NCI-H2081 (cell line): Measurements from ENCODE around the gene FBXO2.

Source experiments
- DNase-seq, 2 experiments: peaks; one replicate each; lab custom pipeline; 2025; lab: John Stamatoyannopoulos, UW

Gene FBXO2

DNA sequence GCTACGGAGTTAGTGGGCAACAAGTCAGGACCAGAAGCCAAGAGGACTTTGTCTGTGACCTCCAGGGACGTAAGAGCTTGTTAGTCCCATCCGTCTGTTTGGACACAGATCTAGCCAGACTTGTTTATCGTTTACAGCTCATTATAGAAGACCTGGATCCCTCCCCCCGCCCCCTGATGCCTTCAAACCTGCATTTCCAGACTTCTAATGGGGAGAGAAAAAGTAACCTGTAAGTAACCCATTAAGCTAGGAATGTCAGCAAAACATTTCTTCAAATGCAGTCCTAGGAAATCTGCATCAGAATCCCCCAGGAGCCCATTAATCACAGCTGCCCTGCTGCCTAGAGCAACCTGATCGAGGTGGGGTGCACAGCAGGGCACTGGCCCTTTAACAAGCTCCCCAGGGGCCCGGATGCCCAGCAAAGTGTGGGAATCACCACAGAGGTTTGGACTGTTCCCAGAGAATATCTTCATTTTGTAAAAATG, 28.1 kb upstream of the FBXO2 start:
- DNase-seq = no peak

DNA sequence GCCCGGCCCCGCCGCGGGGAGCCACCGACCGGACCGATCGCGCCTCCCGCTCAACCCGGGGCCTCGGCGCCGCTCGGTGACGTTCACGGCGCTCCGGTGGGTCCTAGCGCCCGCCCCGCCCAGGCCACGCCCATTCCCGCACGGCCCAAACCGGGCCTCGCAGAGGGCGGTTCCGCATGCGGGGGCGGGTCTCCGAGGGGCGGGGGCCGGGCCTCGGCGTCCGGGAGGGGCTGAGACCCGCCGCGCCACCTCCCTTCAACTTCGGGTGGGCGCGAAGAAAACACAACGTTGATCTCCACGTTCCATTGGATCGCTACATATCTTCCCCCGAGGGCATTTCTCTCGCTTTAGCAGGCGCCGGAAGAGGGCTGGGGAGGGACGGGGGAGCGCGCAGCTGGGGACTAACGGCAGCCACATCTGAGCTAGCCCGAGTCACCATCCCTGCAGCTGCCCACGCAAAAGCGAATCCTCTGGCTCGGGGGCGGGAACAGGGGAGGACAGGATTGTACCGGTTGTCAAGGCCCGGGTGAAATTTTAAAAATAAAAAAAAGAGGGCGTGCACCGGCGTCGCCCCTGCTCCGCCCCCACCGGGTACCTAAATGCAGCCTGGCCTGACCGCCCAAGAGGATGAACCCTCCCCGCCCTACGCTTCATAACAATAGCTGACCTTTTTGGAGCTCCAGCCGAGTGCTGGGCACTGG, 27.0 kb upstream of the FBXO2 start, which contains the start of gene MAD2L2:
Gene MAD2L2, minus strand, starts transcription at position 78 of the 701 bp plus-strand sequence. CDS start 547 bp downstream, outside the sequence.
- peak; percentile 85 to 90 for DNase-seq

DNA sequence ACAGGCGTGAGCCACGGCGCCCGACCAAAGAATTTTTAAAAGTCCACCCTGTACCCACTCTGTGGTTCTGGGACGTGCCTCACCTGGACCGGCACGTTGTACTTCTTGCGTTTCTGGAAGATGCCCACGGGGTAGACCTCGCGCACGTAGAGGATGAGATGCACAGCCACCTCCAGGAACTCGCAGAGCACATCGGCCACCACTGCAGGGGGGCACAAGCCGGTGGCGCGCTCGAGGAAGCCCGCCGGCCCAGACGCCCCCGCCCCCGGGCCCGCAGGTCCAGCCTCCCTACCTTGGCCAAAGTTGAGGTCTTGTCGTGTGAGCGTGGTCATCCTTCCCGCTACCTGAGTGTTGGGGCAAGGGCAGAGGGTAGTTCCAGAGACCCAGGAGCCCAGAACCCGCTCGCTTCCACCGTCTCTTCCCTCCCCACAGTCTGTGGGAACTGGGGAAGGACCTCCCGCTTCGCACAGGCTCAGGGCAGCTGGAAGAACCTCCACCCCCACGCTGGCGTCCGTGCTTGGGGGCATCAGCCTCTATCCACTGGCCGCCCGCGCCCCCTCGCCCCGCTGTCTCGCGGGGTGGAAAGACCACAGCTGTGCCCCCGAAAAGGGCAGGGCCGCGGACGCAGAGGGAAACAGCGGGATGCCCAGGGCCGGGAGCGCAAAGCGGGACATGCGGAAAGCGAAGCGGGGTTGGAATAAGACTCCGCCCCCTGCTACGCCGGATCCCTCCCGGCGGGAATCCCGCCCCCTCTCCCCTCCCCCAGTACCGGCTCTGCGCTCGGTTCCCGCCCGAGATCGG, 26.2 kb upstream of the FBXO2 start:
- peak in 1 of 2 experiments; percentile 53 for DNase-seq

DNA sequence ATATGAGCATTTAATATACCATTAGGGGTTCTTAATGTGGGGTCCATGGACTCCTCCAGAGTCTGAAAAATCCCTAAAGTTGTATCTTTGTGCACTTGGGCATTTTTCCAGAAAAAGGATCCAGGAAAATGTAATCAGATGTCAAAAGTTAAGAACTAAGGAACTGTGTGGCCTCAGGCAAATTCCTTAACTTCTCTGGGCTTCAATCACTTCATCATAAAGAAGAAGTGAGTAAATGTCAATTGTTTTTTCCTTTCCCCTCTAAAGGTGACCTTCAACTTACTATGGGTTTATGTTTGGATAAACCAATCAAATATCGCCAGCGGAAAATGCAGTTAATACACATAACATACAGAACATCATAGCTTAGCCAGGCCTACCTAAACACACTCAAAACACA, 24.2 kb upstream of the FBXO2 start:
- DNase-seq = no peak

DNA sequence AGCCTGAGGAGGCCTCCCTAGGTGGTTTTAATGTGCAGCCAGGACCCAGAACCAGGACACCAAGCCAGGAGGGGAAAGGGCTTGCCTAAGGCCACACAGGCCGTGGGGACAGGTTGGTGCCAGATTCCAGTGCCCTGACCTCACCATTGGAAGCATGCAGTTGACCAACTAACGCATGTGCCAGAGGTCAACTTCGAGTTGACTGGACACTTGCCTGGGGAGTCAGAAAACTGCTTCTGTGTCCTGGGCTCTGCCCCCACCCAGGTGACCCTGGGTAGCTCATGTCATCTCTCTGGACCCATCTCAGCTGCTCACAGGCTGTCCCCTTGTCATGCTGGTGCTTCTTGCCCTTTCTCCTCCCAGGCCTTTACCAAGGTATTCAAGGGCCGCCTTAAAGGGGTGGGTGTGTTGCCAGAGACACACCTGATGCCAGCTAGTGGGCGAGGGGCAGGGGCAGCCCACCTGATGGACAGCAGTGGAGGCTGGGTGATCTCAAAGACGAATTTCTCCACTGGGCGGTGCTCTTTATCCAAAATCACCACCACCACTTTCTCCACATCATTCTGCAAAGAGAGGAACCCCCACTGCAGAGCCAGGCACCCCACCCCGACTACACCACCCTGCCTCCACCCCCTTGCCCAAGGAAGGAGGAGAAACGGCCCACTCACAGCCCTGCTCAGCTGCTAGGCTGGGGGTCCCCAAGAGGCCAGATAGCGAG, 22.3 kb upstream of the FBXO2 start:
- DNase-seq = no peak

DNA sequence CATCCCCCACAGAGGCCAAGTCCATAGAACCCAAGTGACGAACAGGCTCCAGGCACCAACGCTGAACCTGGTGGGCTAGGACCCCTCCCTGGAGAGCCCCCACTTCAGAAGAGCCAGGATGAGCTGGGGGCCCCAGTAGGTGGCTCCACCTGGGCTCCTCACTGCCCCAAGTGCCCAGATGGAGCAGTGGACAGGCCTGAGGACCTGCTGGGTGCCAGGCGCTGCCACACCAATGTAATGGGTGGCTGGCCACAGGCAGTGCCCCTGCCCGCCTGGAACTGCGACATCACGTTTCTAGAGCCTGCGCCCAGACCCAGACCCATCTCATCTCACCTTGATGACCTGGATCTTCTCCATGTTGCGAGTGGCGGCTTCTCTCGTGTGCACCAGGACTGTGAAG, 21.1 kb upstream of the FBXO2 start:
- no peak for DNase-seq

DNA sequence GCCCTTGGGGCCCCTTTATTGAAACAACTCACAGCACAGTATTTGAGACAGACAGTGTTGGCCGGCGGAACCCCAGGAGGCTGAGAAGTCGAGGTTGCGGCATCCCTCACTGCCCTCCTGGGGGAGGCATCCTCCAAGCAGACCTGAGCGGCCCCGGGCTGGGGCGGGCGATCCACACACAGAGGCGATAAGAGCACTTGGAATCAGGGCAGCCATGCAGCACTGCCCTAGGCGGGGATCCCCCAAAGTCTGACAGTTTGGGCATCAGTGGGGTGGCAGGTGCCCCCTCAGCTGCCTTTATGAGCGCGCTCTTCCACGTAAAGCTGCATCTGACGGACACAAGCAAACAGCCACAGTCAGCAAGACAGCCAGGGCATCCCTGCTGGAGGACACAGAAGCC, 20.3 kb upstream of the FBXO2 start:
- DNase-seq = no peak

DNA sequence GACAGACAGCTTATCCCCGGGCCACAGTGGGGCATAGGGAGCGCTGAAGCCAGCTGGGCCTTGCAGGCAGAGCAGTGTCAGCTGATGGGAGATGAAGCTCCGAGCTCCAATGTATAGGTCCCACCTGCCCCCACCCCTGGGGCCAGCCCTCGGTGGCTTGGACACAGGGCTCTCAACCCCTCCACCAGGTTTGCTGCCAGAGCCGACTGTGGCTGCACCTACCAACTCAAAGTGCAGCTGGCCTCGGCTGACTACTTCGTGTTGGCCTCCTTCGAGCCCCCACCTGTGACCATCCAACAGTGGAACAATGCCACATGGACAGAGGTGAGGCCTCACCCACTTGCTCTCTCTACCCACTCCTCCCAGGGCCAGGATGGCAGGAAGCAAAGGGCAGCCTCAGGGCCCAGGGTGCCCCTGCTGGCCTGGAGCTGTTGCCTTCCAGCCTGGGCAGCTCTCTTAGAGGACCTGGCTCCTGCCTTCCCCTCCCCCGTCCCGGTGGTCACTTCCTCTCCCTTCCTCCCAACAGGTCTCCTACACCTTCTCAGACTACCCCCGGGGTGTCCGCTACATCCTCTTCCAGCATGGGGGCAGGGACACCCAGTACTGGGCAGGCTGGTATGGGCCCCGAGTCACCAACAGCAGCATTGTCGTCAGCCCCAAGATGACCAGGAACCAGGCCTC, 19.0 kb upstream of the FBXO2 start:
- DNase-seq = no peak

DNA sequence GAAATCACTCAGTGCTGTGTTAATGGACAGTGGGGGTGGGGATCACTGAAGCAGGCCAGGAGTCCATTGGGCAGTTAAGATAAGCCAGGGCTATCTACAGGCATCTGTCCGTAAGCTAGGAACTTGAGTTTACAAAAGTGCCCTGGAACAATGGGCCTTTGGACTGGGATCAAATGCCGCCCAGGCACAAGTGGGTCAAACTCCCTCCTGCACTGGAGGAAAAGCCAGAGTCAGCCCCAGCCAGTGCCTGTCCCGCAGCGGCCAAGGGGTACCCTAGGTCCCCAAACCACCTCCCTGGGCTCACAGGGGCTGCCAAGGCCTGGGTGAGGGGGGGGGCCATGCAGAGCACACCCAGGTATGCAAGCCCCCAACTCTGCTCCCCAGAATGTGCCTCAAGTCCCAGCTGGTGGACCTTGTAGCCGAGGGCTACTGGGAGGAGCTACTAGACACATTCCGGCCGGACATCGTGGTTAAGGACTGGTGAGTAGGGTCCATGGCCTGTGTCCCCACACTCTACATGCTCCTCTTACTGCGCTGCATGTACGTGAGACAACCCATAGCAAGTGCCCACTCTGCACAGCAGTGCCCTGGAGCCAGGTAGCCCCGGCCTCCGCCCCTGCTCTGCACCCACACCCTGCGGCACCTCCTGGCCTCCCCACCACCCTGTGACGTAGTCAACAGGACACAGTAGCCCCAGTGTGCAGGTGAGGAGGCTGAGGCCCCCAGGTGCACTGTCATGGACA, 17.5 kb upstream of the FBXO2 start:
- no peak for DNase-seq

DNA sequence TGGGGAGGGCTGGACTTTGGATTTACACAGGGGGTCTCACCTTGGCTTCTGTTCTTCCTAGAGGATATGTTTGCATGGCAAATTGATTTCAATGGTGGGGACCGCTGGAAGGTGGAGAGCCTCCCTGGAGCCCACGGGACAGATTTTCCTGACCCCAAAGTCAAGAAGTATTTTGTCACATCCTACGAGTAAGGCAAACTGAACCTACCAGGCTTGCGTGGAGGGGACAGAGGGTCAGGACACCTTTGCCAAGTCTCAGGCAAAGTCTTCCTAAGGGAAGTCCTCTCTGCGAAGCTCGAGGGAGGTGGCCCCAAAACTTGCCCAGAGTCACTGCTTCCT, 16.9 kb upstream of the FBXO2 start:
- no peak for DNase-seq

DNA sequence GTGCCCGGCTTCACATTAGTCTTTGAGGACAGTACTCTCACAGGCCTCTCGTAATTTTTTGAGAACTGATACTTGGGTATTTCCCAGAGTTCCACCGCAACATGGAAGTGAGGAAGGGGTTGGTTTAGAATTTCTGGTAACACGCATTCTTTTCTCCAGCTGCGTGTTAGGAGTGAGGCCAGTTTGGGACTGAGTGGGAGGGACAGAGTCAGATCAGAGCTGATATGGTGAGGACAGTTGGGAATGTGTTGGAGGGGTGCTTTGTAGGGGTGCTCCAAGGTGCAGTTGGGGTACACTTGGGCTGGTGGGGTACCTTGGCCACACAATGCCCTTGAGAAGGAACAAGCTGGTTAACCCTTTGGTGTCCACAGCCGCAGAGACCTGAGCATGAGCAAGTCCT, 16.5 kb upstream of the FBXO2 start:
- no peak for DNase-seq

DNA sequence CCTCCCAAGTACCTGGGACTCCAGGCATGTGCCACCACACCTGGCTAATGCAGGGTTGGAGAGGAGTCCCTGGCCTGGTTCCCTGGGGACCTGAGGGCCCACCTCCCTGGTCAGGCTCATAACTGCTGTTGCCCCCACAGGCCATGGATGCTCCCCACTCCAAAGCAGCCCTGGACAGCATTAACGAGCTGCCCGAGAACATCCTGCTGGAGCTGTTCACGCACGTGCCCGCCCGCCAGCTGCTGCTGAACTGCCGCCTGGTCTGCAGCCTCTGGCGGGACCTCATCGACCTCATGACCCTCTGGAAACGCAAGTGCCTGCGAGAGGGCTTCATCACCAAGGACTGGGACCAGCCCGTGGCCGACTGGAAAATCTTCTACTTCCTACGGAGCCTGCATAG, 14.3 kb upstream of the FBXO2 start:
- no peak for DNase-seq

DNA sequence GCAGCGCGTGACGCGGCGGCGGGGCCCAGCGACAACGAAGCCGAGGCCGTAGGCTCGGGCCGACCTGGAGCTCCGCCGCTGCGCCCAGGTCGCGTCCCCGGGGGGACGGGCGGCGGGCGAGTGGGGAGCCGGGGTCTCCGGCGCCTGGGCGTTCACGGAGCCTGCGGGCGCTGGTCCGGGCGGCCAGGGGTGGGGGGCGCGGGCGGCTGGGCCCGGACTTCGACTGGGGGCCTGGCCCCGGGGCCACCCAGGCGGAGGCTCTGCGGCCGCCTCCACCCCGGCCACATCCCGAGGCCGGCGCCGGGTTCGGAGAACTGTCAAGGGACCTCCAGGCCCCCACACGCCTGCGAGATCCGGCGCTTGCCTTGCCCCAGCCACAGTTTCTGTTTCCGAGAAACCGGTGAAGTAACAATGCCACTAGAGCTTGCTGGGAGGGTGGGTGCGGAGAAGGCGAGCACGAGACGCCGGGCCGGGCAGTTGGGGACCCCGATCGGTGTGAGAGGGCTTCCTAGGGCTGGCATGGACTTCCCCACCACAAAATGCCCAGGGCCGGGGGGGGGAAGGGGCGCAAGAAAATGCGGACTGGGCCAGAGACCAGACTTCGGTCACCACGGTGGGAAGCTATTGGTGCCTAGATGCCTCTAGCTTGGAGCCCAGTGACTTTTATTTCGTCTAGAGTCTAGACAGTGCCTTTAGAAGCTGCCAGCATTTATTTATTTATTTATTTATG, 10.3 kb upstream of the FBXO2 start:
- peak in 1 of 2 experiments; percentile 16 for DNase-seq

DNA sequence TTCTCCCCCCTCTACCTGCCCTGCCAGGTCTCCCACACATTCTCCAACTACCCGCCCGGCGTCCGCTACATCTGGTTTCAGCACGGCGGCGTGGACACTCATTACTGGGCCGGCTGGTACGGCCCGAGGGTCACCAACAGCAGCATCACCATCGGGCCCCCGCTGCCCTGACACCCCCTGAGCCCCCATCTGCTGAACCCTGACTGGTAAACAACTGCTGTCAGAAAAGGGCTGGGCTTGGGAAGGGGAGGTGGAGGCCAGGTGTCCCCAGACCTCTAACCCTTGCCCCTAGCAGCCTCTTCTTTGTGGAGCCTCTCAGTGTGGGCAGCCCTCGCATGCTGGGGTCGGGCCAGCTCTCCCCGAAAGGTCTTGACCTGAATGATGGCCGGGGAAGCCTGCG, 6.9 kb upstream of the FBXO2 start:
- DNase-seq = no peak

DNA sequence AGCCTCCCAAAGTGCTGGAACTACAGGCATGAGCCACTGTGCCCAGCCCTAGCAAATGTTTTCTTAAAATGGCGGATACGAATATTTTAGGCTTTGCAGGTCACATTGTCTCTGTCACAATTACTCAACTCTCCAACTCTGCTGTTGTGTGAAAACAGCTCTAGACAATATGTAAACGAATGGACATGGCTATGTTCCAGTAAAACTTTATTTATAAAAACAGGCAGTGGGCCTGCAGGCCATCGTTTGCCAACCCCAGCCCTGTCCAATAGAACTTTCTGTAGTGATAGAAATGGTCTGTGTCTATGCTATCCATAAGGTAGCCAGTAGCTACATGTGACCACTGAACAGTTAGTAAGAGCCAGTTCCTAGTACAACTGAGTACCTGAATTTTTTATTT, 5.5 kb upstream of the FBXO2 start:
- no peak for DNase-seq

DNA sequence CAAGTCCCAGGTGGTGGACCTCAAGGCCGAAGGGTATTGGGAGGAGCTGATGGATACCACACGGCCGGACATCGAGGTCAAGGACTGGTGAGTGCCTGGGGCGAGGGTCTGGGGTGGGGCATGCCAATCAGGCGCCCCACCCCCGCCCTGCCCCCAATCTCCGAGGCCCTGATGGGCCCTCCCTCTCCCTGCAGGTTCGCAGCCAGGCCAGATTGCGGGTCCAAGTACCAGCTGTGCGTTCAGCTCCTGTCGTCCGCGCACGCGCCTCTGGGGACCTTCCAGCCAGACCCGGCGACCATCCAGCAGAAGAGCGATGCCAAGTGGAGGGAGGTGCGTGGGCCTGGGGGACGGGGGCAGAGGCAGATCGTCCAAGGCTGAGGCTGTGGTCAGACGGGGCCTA, 4.3 kb upstream of the FBXO2 start:
- no peak for DNase-seq

DNA sequence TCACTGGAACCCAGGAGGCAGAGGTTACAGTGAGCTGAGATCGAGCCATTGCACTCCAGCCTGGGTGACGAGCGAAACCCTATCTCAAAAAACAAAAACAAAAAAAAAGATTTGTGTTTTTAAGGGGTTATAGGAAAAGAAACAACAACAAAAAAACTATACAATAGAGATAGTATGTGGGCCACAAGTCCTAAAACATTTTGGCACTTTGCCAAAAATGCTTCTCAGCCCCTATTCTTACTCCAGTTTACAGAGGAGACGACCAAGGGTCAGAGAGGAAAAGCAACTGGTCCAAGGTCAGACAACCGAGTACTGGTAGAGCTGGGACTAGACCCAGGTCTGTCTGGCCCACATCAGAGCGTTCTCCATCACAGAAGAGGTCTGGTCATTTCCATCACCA, 3.4 kb upstream of the FBXO2 start:
- DNase-seq = no peak

DNA sequence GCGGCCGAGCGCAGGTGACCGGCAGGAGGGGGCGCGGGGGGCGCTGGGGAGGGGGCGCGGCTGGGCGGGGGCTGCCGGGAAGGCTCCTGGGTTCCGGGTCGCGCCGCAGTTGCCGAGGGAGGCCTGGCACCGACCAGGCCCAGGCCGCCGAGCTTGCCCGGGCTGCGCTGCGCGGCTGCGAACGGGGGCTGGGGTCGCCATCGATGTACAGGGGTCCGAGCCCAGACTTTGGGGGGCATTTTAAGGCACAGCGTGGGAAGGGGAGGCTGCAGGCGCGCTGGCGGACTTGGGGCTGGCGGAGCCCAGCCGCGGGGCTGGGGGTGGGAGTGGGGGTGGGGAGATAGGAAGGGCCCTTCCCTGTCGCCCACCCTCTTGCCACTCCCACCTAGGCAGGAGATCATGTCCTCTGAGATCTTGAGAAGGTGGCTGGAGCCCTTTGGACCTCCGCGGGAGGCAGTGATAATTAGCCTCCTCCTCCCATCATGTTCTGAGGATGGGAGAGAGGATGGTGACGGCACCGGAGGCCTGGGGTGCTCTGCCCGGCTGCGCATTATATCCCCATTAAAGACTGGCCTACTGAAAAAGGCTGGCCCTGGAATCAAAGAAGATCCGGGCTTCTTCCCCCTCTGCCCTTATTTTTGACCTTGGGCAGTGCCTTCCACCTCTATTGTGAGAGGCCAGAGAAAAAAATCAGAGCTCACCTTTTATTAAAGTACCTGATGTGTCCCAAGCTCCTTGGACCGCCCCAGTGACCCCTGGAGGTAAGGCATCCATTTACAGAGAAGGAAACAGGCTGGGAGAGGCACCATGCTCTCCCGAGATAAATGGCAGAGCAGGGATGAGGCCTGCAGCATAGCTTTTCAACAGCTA, 945 bp upstream of the FBXO2 start:
- DNase-seq = no peak

DNA sequence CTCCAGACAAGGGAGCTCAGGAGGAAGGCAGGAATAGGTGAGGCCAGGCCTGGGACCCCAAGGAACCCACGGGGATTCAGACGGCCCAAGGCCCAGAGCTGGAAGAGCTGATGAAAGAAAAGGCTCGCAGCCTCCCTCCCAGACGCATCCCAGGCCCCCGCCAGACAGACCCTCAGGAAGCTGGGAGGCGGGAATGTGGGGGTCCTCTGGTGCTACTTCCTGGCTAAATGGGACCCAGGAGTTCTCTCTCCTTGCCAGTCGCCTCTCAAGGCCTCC, 430 bp downstream of the FBXO2 start:
- no peak for DNase-seq
